Caco-2 (cell line): ENCODE results near the gene RANBP17. TPM values are rescaled to one million over a fixed set of nuclear protein-coding genes. Genes with fewer than 3 reads are reported as not detected.
"Not testable (repeated sequence)": the region's sequence is repeated elsewhere in the genome, so short reads cannot be mapped to it uniquely, and the experiment has no call there.

Experiments used
- BruUV-seq: library from RNA; stranded (reverse); fragments of 400-500 nt; replicated peaks from 2 replicates; lab custom pipeline; 2021; lab: Mats Ljungman, UMichigan
- CTCF ChIA-PET: fragments of 300-600 bp; sonication (Branson Sonifier 250); formaldehyde crosslinking; loops from one replicate; lab custom pipeline; 2022; ENCODE audit warnings: antibody characterized with exemption; lab: Charles Lee
- POLR2A ChIA-PET: fragments of 300-600 bp; sonication (Branson Sonifier 250); formaldehyde crosslinking; loops from one replicate; lab custom pipeline; 2022; ENCODE audit warnings: antibody characterized with exemption; lab: Charles Lee
- DNase-seq, 2 experiments: peaks; one replicate each; pipeline versions ENCODE4 v3.0.0 to v3.0.0-alpha.2; 2020 to 2022
- H3K27me3 ChIP-seq: replicated peaks from 2 replicates; pipeline ENCODE4 v1.6.0; 2011; ENCODE audit warnings: low read length; ENCODE audit not compliant: control insufficient read depth, insufficient read depth
- H3K36me3 ChIP-seq: 2 replicates; pipeline ENCODE4 v1.5.1; 2011; ENCODE audit warnings: low read length; ENCODE audit not compliant: control insufficient read depth, insufficient read depth
- H3K4me1 ChIP-seq: fragments of 250-450 bp; sonication (Bioruptor Pico); 2 replicates; pipeline ENCODE4 v1.5.1; 2020; ENCODE audit warnings: mild to moderate bottlenecking
- H3K4me3 ChIP-seq: 2 replicates; pipeline ENCODE4 v1.5.1; 2011; ENCODE audit warnings: low read depth, mild to moderate bottlenecking, control low read depth, low read length
- H3K9me3 ChIP-seq: fragments of 250-450 bp; sonication (Bioruptor Pico); 2 replicates; pipeline ENCODE4 v1.5.1; 2020; ENCODE audit warnings: mild to moderate bottlenecking, moderate library complexity
- H3K27ac Mint-ChIP-seq: one replicate; pipeline ENCODE4 v1.8.0; 2022; ENCODE audit warnings: mixed read lengths; ENCODE audit not compliant: unreplicated experiment
- H3K27me3 Mint-ChIP-seq: one replicate; pipeline ENCODE4 v1.8.0; 2022; ENCODE audit warnings: mixed read lengths; ENCODE audit not compliant: insufficient read depth, unreplicated experiment
- H3K36me3 Mint-ChIP-seq: one replicate; pipeline ENCODE4 v1.8.0; 2022; ENCODE audit warnings: mild to moderate bottlenecking, mixed read lengths; ENCODE audit not compliant: insufficient read depth, unreplicated experiment
- H3K4me1 Mint-ChIP-seq: one replicate; pipeline ENCODE4 v1.8.0; 2022; ENCODE audit warnings: low read depth, mixed read lengths; ENCODE audit not compliant: unreplicated experiment
- H3K4me3 Mint-ChIP-seq: one replicate; pipeline ENCODE4 v1.8.0; 2022; ENCODE audit warnings: mild to moderate bottlenecking, moderate library complexity, mixed read lengths; ENCODE audit not compliant: unreplicated experiment
- H3K9me3 Mint-ChIP-seq: one replicate; pipeline ENCODE4 v1.8.0; 2022; ENCODE audit warnings: mixed read lengths; ENCODE audit not compliant: unreplicated experiment
- CTCF ChIP-seq, 2 experiments: fragments of 200-600 bp in 1 of 2; IDR thresholded peaks; 1 replicate in 1 of 2; 2 replicates in 1 of 2; pipeline versions ENCODE4 v1.5.1 to v1.8.0; 2011 to 2022; ENCODE audit warnings: antibody characterized with exemption in 1 of 2, control low read depth in 1 of 2, inconsistent platforms in 1 of 2, low read depth in 1 of 2, low read length in 1 of 2, mild to moderate bottlenecking in 1 of 2, moderate library complexity in 1 of 2; ENCODE audit not compliant: insufficient read depth in 1 of 2, severe bottlenecking in 1 of 2, unreplicated experiment in 1 of 2
- intact Hi-C: fragments of 100-400 bp; cut with micrococcal nuclease; formaldehyde crosslinking; loops from one replicate; pipeline ENCODE4 v1.10.0; 2022; ENCODE audit not compliant: unreplicated experiment
- total RNA-seq: library from RNA; stranded (reverse); gene quantifications from 2 replicates; pipeline ENCODE4 v1.2.3, GENCODE V29; 2022

Gene RANBP17
- total RNA-seq, 1 experiment from 2014 or later: 28.2 TPM

GRCh38 chr5:170974461-170974860 lies 112.6 kb downstream of the RANBP17 start:
- no peak for DNase-seq
- Mint-ChIP-seq H3K27me3 (no peaks in the 10 kb centered on the region), H3K27ac (no peak overlapping the region), H3K4me1 (no peaks in the 10 kb centered on the region), H3K9me3 (peaks cover 15% of the 10 kb centered on the region), H3K36me3 (peaks cover 2% of the 10 kb centered on the region), H3K4me3 (no peak overlapping the region)
- no TSS peak for BruUV-seq
- no peak for TF ChIP-seq CTCF (IDR thresholded peaks at IDR 0.05; ENCODE audit: insufficient read depth in 1 of 2, low read depth in 1 of 2, low read length in 1 of 2, severe bottlenecking in 1 of 2, unreplicated experiment in 1 of 2)
- Histone ChIP-seq H3K27me3 (no peaks in the 10 kb centered on the region), H3K4me1 (no peaks in the 10 kb centered on the region), H3K36me3 (no peaks in the 10 kb centered on the region), H3K9me3 (0 out of 2 replicates have a peak, but pooled peaks cover 4% of the 10 kb centered on the region), H3K4me3 (no peak overlapping the region)
- ChIA-PET CTCF (no interaction called here), POLR2A (no interaction called here)
- intact Hi-C loops: no loop called here

DNA sequence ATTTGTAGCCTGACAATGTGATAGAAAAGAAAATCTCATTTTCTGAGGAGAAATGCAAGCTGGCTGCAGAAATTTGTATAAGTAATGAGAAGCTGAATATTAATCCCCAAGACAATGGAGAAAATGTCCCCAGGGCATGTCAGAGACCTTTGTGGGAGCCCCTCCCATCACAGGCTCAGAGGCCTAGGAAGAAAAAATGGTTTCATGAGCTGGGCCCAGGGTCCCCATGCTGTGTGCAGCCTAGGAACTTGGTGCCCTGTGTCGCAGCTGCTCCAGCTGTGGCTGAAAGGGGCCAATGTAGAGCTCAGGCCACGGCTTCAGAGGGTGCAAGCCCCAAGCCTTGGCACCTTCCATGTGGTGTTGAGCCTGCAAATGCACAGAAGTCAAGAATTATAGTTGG lies 118.4 kb downstream of the RANBP17 start:
- not testable (repeated sequence) for H3K4me3 Mint-ChIP-seq
- peaks cover 22% of the 10 kb centered on the region for H3K36me3 Mint-ChIP-seq

GRCh38 chr5:170985486-170985885 lies 123.7 kb downstream of the RANBP17 start:
- no peaks in the 10 kb centered on the region for H3K4me1 Mint-ChIP-seq
- H3K27ac Mint-ChIP-seq: no peak overlapping the region
- H3K9me3 Mint-ChIP-seq: peaks cover 10% of the 10 kb centered on the region
- intact Hi-C loops: loop anchor here (5.0 kb wide), 1 partner anchor 167 kb away; no protein-coding TSS in a partner anchor
- POLR2A ChIA-PET: no interaction called here
- Histone ChIP-seq H3K27me3 (no peaks in the 10 kb centered on the region), H3K36me3 (no peaks in the 10 kb centered on the region), H3K4me3 (no peak overlapping the region), H3K4me1 (no peaks in the 10 kb centered on the region), H3K9me3 (peaks cover 6% of the 10 kb centered on the region; the same call in 1 of the 2 replicates)
- CTCF ChIA-PET: no interaction called here
- H3K4me3 Mint-ChIP-seq: no peak overlapping the region
- TF ChIP-seq CTCF (IDR thresholded peaks at IDR 0.05; ENCODE audit: insufficient read depth in 1 of 2, low read depth in 1 of 2, low read length in 1 of 2, severe bottlenecking in 1 of 2, unreplicated experiment in 1 of 2): no peak
- no peaks in the 10 kb centered on the region for H3K27me3 Mint-ChIP-seq
- BruUV-seq: no TSS peak
- DNase-seq: no peak
- peaks cover 12% of the 10 kb centered on the region for H3K36me3 Mint-ChIP-seq

More for the DNA sequence above, 118.4 kb downstream of the RANBP17 start:
- peaks cover 34% of the 10 kb centered on the region for H3K9me3 Mint-ChIP-seq
- H3K27me3 Mint-ChIP-seq, H3K4me3 ChIP-seq, H3K27me3 ChIP-seq, CTCF ChIA-PET, H3K27ac Mint-ChIP-seq, DNase-seq, BruUV-seq, H3K4me1 ChIP-seq, H3K4me1 Mint-ChIP-seq, H3K36me3 ChIP-seq, POLR2A ChIA-PET, intact Hi-C loops: not testable (repeated sequence)
- H3K9me3 ChIP-seq: peaks cover 17% of the 10 kb centered on the region; the same call in 1 of the 2 replicates
